Trophoblast cell (in vitro differentiated cells and primary cell): Measurements from ENCODE around the gene CTSO.

Experiments used
- DNase-seq, 2 donors: peaks; one replicate each; pipeline ENCODE4 v3.0.0-alpha.2; 2016
- H2AFZ ChIP-seq: 2 replicates; pipeline ENCODE4 v1.6.1; 2013; ENCODE audit warnings: low read length, moderate library complexity, mild to moderate bottlenecking; ENCODE audit not compliant: insufficient read depth, poor library complexity
- H2AK5ac ChIP-seq: 2 replicates; pipeline ENCODE4 v1.6.1; 2013; ENCODE audit warnings: mild to moderate bottlenecking, low read length
- H2BK120ac ChIP-seq: 2 replicates; pipeline ENCODE4 v1.6.1; 2013; ENCODE audit warnings: low read length, mild to moderate bottlenecking, moderate library complexity; ENCODE audit not compliant: insufficient read depth, poor library complexity
- H2BK12ac ChIP-seq: 2 replicates; pipeline ENCODE4 v1.6.1; 2013; ENCODE audit warnings: mild to moderate bottlenecking, low read length, moderate library complexity
- H2BK5ac ChIP-seq: 2 replicates; pipeline ENCODE4 v1.6.1; 2013; ENCODE audit warnings: low read length, low read depth, moderate library complexity, mild to moderate bottlenecking; ENCODE audit not compliant: poor library complexity
- H3K14ac ChIP-seq: 2 replicates; pipeline ENCODE4 v1.6.1; 2013; ENCODE audit warnings: mild to moderate bottlenecking, low read length
- H3K18ac ChIP-seq: 2 replicates; pipeline ENCODE4 v1.6.1; 2013; ENCODE audit warnings: mild to moderate bottlenecking, low read length
- H3K23ac ChIP-seq: 2 replicates; pipeline ENCODE4 v1.6.1; 2013; ENCODE audit warnings: low read length
- H3K27ac ChIP-seq: 2 replicates; pipeline ENCODE4 v1.5.1; 2013; ENCODE audit warnings: low read depth, mild to moderate bottlenecking, inconsistent platforms, low read length, moderate library complexity
- H3K27me3 ChIP-seq: 2 replicates; pipeline ENCODE4 v1.6.1; 2013; ENCODE audit warnings: inconsistent platforms, mild to moderate bottlenecking, low read length, moderate library complexity; ENCODE audit not compliant: insufficient read depth
- H3K36me3 ChIP-seq, 2 experiments: 1 replicate in 1 of 2; 2 replicates in 1 of 2; pipeline ENCODE4 v1.6.1; 2013; ENCODE audit warnings: low read length in 2 of 2, mild to moderate bottlenecking in 2 of 2, moderate library complexity in 1 of 2; ENCODE audit not compliant: insufficient read depth in 2 of 2, control insufficient read depth in 1 of 2
- H3K4ac ChIP-seq: 2 replicates; pipeline ENCODE4 v1.6.1; 2013; ENCODE audit warnings: low read depth, mild to moderate bottlenecking, low read length, moderate library complexity
- H3K4me1 ChIP-seq, 2 experiments: 1 replicate in 1 of 2; 2 replicates in 1 of 2; pipeline ENCODE4 v1.6.1; 2013; ENCODE audit warnings: low read length in 2 of 2, mild to moderate bottlenecking in 2 of 2, moderate library complexity in 1 of 2; ENCODE audit not compliant: insufficient read depth in 2 of 2, control insufficient read depth in 1 of 2
- H3K4me2 ChIP-seq: 2 replicates; pipeline ENCODE4 v1.6.1; 2013; ENCODE audit warnings: inconsistent platforms, mild to moderate bottlenecking, low read length, moderate library complexity
- H3K4me3 ChIP-seq: 2 replicates; pipeline ENCODE4 v1.5.1; 2013; ENCODE audit warnings: mild to moderate bottlenecking, low read depth, low read length, inconsistent platforms
- H3K79me1 ChIP-seq: one replicate; pipeline ENCODE4 v1.6.1; 2013; ENCODE audit warnings: low read length
- H3K79me2 ChIP-seq: 2 replicates; pipeline ENCODE4 v1.6.1; 2013; ENCODE audit warnings: low read length, mild to moderate bottlenecking; ENCODE audit not compliant: control insufficient read depth, insufficient read depth, poor library complexity
- H3K9ac ChIP-seq: 2 replicates; pipeline ENCODE4 v1.6.1; 2013; ENCODE audit warnings: mild to moderate bottlenecking, low read length
- H3K9me3 ChIP-seq: 2 replicates; pipeline ENCODE4 v1.6.1; 2013; ENCODE audit warnings: low read depth, mild to moderate bottlenecking, control low read depth, inconsistent platforms, low read length; ENCODE audit not compliant: insufficient read depth
- H4K12ac ChIP-seq: 2 replicates; pipeline ENCODE4 v1.6.1; 2013; ENCODE audit warnings: low read depth, mild to moderate bottlenecking, low read length, moderate library complexity
- H4K8ac ChIP-seq: 2 replicates; pipeline ENCODE4 v1.6.1; 2013; ENCODE audit warnings: low read depth, mild to moderate bottlenecking, low read length, moderate library complexity
- H4K91ac ChIP-seq: one replicate; pipeline ENCODE4 v1.6.1; 2013; ENCODE audit warnings: low read depth, mild to moderate bottlenecking, low read length, moderate library complexity
- WGBS: extraction: QIAGEN DNeasy Blood & Tissue Kit; methylation state at CpG from one replicate; pipeline ENCODE4 v1.1.7; 2013; ENCODE audit warnings: missing lambda C conversion rate; ENCODE audit not compliant: insufficient read length, insufficient coverage; ENCODE audit errors: extremely low coverage; 5-methylcytosine and 5-hydroxymethylcytosine counted together

CTSO gene

DNA sequence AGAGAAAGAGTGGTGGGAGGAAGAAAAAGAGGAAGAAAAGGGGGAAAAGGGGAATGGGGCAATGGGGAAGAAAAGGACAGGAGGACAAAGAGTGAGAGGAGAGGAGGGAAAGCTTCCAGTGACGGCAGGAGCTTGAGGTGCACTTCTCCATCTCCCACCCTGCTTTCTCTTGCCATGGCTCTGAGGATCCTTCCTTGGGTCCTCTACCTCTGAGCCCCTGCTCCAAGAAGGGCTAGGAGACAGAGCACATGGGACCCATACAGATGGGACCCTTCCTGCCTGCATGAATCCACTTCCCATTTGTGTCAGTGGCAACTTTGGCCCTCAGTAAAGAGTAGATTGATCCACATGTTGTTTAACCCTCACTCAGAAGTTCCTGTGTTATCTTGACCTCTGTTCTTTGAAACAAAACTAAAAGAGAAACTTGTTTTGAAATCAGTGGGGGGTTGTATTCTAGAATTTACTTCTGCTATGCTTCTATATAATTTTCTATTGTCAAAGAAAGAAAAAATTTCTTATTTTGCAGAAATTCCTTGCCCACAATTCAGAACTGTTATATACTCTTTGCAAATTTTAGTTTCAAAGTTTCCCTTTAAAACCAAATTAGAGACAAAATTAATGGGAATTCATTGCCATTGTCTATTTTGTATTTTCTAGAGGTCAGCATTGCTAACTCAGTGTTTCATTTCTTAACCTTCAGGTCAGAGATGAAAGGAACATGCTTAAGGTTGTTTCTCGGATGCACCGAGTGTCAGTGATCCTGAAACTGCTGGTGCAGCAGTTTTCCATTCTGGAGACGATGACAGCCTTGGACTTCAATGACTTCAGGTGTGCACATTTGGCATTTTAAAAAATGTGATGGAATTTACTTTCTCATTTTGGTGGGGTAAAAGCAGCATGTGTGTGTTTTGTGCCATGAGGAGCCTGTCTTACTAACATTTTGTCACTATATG, 45.2 kb downstream of the CTSO start:
- Histone ChIP-seq H3K14ac (no peak overlapping the region), H2AFZ (no peak overlapping the region), H2BK5ac (no peak overlapping the region), H3K27ac (no peak overlapping the region), H2BK120ac (no peak overlapping the region), H3K4ac (no peak overlapping the region), H4K91ac (no peak overlapping the region), H3K23ac (no peak overlapping the region), H3K27me3 (no peaks in the 10 kb centered on the region), H2AK5ac (no peak overlapping the region), H3K79me1 (no peaks in the 10 kb centered on the region), H4K8ac (no peak overlapping the region), H4K12ac (no peak overlapping the region), H3K9me3 (no peaks in the 10 kb centered on the region), H3K4me1 (no peaks in the 10 kb centered on the region), H3K4me2 (no peak overlapping the region), H3K9ac (no peak overlapping the region), H3K4me3 (no peak overlapping the region), H2BK12ac (no peak overlapping the region), H3K18ac (no peak overlapping the region), H3K79me2 (no peaks in the 10 kb centered on the region), H3K36me3 (no peaks in the 10 kb centered on the region)
- no CpG with 5 or more reads among the region's 4 CpGs for whole genome bisulfite sequencing
- DNase-seq: no peak

GRCh38 chr4:155907556-155907955, 46.1 kb downstream of the CTSO start:
- Histone ChIP-seq H3K14ac (no peak overlapping the region), H4K12ac (no peak overlapping the region), H2BK12ac (no peak overlapping the region), H3K4me3 (no peak overlapping the region), H3K27ac (no peak overlapping the region), H3K27me3 (no peaks in the 10 kb centered on the region), H3K4me2 (no peak overlapping the region), H3K4ac (no peak overlapping the region), H3K23ac (no peak overlapping the region), H3K9ac (no peak overlapping the region), H2BK5ac (no peak overlapping the region), H2AK5ac (no peak overlapping the region), H3K9me3 (no peaks in the 10 kb centered on the region), H3K4me1 (no peaks in the 10 kb centered on the region), H2AFZ (no peak overlapping the region), H4K91ac (no peak overlapping the region), H3K79me2 (no peaks in the 10 kb centered on the region), H4K8ac (no peak overlapping the region), H2BK120ac (no peak overlapping the region), H3K36me3 (no peaks in the 10 kb centered on the region), H3K18ac (no peak overlapping the region), H3K79me1 (no peaks in the 10 kb centered on the region)
- no CpG with 5 or more reads among the region's 1 CpG for WGBS
- DNase-seq: no peak

DNA sequence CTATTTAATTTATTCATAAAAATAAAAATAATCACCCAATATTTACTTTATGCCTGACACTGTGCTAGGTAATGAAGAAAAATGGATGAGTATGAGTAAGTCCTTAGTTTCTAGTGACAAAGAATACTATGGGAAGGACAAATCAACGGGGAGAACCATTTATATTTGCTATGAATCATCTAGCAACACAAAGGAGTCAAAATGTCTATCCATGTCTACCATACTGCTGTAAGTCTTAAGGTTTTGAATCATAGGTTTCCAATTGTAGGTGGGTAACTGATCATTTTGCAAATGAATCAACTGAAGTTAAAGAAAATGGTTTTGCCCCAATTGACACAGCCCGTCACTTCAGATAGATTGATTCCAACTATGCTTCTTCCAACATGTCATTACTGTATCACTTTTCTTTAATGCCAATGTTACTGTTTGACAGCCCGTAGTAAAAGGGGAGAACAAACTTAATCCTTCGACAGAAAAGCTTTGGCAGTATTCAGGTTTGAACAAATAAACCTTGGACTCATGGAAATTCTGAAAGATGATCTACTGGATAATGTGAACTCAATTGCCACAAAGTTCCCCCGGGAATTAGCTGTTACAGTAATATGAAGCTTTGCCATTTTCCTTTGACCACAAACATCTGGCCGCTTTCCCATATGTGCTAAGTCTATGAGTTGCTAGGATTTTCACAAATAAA, 47.0 kb downstream of the CTSO start:
- Histone ChIP-seq H2BK120ac (no peak overlapping the region), H3K9ac (no peak overlapping the region), H3K9me3 (no peaks in the 10 kb centered on the region), H3K79me1 (no peaks in the 10 kb centered on the region), H3K4me1 (no peaks in the 10 kb centered on the region), H3K23ac (no peak overlapping the region), H3K4ac (no peak overlapping the region), H4K12ac (no peak overlapping the region), H3K79me2 (no peaks in the 10 kb centered on the region), H3K4me3 (no peak overlapping the region), H3K18ac (no peak overlapping the region), H2AFZ (no peak overlapping the region), H4K8ac (no peak overlapping the region), H2BK5ac (no peak overlapping the region), H2BK12ac (no peak overlapping the region), H3K36me3 (no peaks in the 10 kb centered on the region), H3K27me3 (no peaks in the 10 kb centered on the region), H3K27ac (no peak overlapping the region), H2AK5ac (no peak overlapping the region), H3K14ac (no peak overlapping the region), H4K91ac (no peak overlapping the region), H3K4me2 (no peak overlapping the region)
- DNase-seq: no peak
- no CpG with 5 or more reads among the region's 6 CpGs for WGBS

DNA sequence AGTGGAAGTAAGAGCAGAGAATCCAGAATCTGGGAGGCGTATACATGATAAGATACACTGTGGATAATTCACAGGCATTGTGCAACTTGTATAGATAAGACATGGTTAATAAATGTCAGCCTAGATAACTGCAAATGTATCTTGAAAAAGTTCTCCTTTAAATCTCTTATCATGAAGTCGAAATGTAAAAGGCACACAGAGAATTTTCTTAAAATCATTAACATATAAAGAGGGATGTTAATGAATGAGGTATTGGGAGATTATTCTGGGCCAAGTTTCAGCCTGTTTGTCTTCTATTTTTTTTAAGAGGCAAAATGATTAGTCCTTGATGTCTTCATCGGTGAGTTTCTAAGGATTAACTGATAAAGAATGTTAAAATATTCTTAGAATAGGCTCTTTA, 49.3 kb downstream of the CTSO start:
- no peaks in the 10 kb centered on the region for H3K9me3 ChIP-seq
- H3K79me2 ChIP-seq: no peaks in the 10 kb centered on the region
- no peak overlapping the region for H4K12ac ChIP-seq
- no peak overlapping the region for H4K8ac ChIP-seq
- H2BK5ac ChIP-seq: no peak overlapping the region
- H3K14ac ChIP-seq: no peak overlapping the region
- no peak overlapping the region for H3K4me3 ChIP-seq
- H3K18ac ChIP-seq: no peak overlapping the region
- no peak overlapping the region for H3K4me2 ChIP-seq
- H2BK120ac ChIP-seq: no peak overlapping the region
- H3K4me1 ChIP-seq: no peaks in the 10 kb centered on the region
- no peak overlapping the region for H3K9ac ChIP-seq
- H4K91ac ChIP-seq: no peak overlapping the region
- no peak overlapping the region for H2AFZ ChIP-seq
- H2AK5ac ChIP-seq: no peak overlapping the region
- H3K4ac ChIP-seq: no peak overlapping the region
- no peak overlapping the region for H3K23ac ChIP-seq
- no peaks in the 10 kb centered on the region for H3K27me3 ChIP-seq
- H3K36me3 ChIP-seq: no peaks in the 10 kb centered on the region
- no CpG with 5 or more reads among the region's 3 CpGs for WGBS
- H3K79me1 ChIP-seq: no peaks in the 10 kb centered on the region
- no peak for DNase-seq
- H2BK12ac ChIP-seq: no peak overlapping the region
- H3K27ac ChIP-seq: no peak overlapping the region
